Neural progenitor cell (in vitro differentiated cells): Measurements from ENCODE around the gene LRRC52. TPM values are rescaled to one million over a fixed set of nuclear protein-coding genes. Genes with fewer than 3 reads are reported as not detected.

ENCODE experiments used
- DNase-seq: peaks from one replicate; pipeline ENCODE4 v3.0.0-alpha.2; 2016; ENCODE audit warnings: low spot score
- H2AFZ ChIP-seq: fragments of 200-600 bp; sonication (generic); replicated peaks from 2 replicates; pipeline ENCODE4 v1.6.1; 2016; ENCODE audit warnings: antibody characterized with exemption
- H3F3A ChIP-seq: fragments of 200-600 bp; sonication (generic); 2 replicates; pipeline ENCODE4 v1.6.1; 2016; ENCODE audit warnings: antibody characterized with exemption, low read depth
- H3K27ac ChIP-seq: fragments of 200-600 bp; sonication (generic); 2 replicates; pipeline ENCODE4 v1.5.1; 2016; ENCODE audit warnings: mild to moderate bottlenecking
- H3K27me3 ChIP-seq: fragments of 200-600 bp; sonication (generic); 2 replicates; pipeline ENCODE4 v1.6.1; 2016; ENCODE audit warnings: mild to moderate bottlenecking, moderate library complexity
- H3K36me3 ChIP-seq: fragments of 200-600 bp; sonication (generic); 2 replicates; pipeline ENCODE4 v1.5.1; 2016
- H3K4me1 ChIP-seq: fragments of 200-600 bp; sonication (generic); 2 replicates; pipeline ENCODE4 v1.6.1; 2016; ENCODE audit warnings: mixed run types
- H3K4me2 ChIP-seq: fragments of 200-600 bp; sonication (generic); 2 replicates; pipeline ENCODE4 v1.6.1; 2016
- H3K4me3 ChIP-seq: fragments of 200-600 bp; sonication (generic); 2 replicates; pipeline ENCODE4 v1.5.1; 2016
- H3K79me2 ChIP-seq: fragments of 200-600 bp; sonication (generic); 2 replicates; pipeline ENCODE4 v1.6.1; 2016; ENCODE audit warnings: low read depth
- H3K9ac ChIP-seq: fragments of 200-600 bp; sonication (generic); 2 replicates; pipeline ENCODE4 v1.6.1; 2016
- H3K9me3 ChIP-seq: fragments of 200-600 bp; sonication (generic); 2 replicates; pipeline ENCODE4 v1.5.1; 2016; ENCODE audit warnings: low read depth
- H4K20me1 ChIP-seq: fragments of 200-600 bp; sonication (generic); 2 replicates; pipeline ENCODE4 v1.6.1; 2016; ENCODE audit warnings: low read depth
- H3K27ac Mint-ChIP-seq: 3 replicates; pipeline ENCODE4 v1.8.0; 2021; ENCODE audit warnings: mixed read lengths
- H3K27me3 Mint-ChIP-seq: 2 replicates; pipeline ENCODE4 v1.8.0; 2022; ENCODE audit warnings: low read depth, mild to moderate bottlenecking, inconsistent platforms, moderate library complexity, mixed read lengths; ENCODE audit not compliant: insufficient read depth
- H3K36me3 Mint-ChIP-seq: 3 replicates; pipeline ENCODE4 v1.8.0; 2021; ENCODE audit warnings: mixed read lengths
- H3K4me1 Mint-ChIP-seq: 3 replicates; pipeline ENCODE4 v1.8.0; 2021; ENCODE audit warnings: mixed read lengths
- H3K4me3 Mint-ChIP-seq: 3 replicates; pipeline ENCODE4 v1.8.0; 2021; ENCODE audit warnings: mild to moderate bottlenecking, moderate library complexity, mixed read lengths
- H3K9me3 Mint-ChIP-seq: 3 replicates; pipeline ENCODE4 v1.8.0; 2020; ENCODE audit warnings: mixed read lengths
- EZH2 ChIP-seq: fragments of 200-600 bp; sonication (generic); IDR thresholded peaks from 2 replicates; pipeline ENCODE4 v1.6.1; 2017; ENCODE audit warnings: antibody characterized with exemption, mild to moderate bottlenecking, moderate library complexity
- EZH2phosphoT487 ChIP-seq: fragments of 200-600 bp; sonication (generic); IDR thresholded peaks from 2 replicates; pipeline ENCODE4 v1.6.1; 2017; ENCODE audit warnings: antibody characterized with exemption
- total RNA-seq: library from RNA; depleted of rRNA; stranded (reverse); fragments of >200 nt; gene quantifications from 2 replicates; pipeline ENCODE4 v1.2.3, GENCODE V29; 2015; ENCODE audit warnings: low replicate concordance
- TF ChIP-seq, protein P1 (sequence below): fragments of 200-600 bp; sonication (generic); IDR thresholded peaks from 2 replicates; pipeline ENCODE4 v1.5.1; 2017; ENCODE audit warnings: antibody characterized with exemption, mild to moderate bottlenecking

Gene LRRC52
- total RNA-seq, 1 donor from 2014 or later: not detected

DNA sequence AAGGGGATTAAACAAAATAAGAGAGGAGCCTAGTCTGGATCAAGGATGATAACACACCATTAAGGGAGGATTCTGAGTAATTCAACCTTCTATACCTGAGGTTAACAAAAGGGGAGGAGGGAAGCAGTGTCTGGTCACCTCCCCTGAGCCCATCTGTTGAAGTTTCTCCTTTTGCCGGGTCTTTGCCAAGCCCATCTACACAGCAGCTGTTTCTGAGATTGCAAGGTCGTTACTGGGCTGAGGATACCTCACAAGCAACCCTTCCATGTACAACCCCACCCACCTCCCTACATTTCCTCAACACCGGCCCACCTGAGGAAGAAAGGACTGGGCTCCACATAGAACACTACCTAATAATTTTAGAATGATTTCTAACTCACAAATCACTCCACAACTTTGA lies 26.3 kb downstream of the LRRC52 start:
- no peaks in the 10 kb centered on the region for H3K9me3 Mint-ChIP-seq

DNA sequence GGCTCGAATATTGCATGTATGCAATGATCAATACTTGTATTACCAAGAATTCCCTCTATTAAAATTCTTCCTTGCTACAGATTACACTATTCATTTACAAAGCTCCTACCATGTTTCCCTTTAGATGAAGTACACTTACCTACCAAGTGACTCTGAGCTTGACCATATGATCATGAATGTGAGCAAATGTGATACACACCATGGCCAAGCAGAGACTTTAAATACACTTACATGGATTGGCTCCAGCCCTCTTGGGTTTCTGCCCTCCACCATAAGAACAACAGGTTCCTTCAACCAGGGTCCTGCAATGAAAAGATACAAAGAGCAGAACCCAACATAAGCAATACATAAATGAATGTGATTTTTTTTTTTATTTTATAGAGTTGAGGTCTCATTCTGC lies 30.0 kb downstream of the LRRC52 start:
- no peak overlapping the region for H3K4me3 Mint-ChIP-seq
- no peak overlapping the region for H3K4me3 ChIP-seq
- no peaks in the 10 kb centered on the region for H3K36me3 Mint-ChIP-seq
- no peak for DNase-seq
- H3K79me2 ChIP-seq: no peaks in the 10 kb centered on the region
- no peaks in the 10 kb centered on the region for H3K4me1 ChIP-seq
- H3K4me1 Mint-ChIP-seq: peaks cover 8% of the 10 kb centered on the region
- no peak overlapping the region for H3K27ac Mint-ChIP-seq
- H3K4me2 ChIP-seq: no peak overlapping the region
- no peaks in the 10 kb centered on the region for H3K27me3 ChIP-seq
- no peak overlapping the region for H3K27ac ChIP-seq
- no peaks in the 10 kb centered on the region for H4K20me1 ChIP-seq
- H3K9me3 ChIP-seq: no peaks in the 10 kb centered on the region
- TF ChIP-seq EZH2 (no peak), EZH2phosphoT487 (no peak)
- TF ChIP-seq, protein P1, sequence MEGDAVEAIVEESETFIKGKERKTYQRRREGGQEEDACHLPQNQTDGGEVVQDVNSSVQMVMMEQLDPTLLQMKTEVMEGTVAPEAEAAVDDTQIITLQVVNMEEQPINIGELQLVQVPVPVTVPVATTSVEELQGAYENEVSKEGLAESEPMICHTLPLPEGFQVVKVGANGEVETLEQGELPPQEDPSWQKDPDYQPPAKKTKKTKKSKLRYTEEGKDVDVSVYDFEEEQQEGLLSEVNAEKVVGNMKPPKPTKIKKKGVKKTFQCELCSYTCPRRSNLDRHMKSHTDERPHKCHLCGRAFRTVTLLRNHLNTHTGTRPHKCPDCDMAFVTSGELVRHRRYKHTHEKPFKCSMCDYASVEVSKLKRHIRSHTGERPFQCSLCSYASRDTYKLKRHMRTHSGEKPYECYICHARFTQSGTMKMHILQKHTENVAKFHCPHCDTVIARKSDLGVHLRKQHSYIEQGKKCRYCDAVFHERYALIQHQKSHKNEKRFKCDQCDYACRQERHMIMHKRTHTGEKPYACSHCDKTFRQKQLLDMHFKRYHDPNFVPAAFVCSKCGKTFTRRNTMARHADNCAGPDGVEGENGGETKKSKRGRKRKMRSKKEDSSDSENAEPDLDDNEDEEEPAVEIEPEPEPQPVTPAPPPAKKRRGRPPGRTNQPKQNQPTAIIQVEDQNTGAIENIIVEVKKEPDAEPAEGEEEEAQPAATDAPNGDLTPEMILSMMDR: no peak
- H3K27me3 Mint-ChIP-seq: no peaks in the 10 kb centered on the region
- no peaks in the 10 kb centered on the region for H3K9me3 Mint-ChIP-seq
- no peak overlapping the region for H3K9ac ChIP-seq
- H3K36me3 ChIP-seq: no peaks in the 10 kb centered on the region
- H3F3A ChIP-seq: no peaks in the 10 kb centered on the region
- H2AFZ ChIP-seq: no peak overlapping the region

More for the DNA sequence above, 26.3 kb downstream of the LRRC52 start:
- H3K36me3 Mint-ChIP-seq: no peaks in the 10 kb centered on the region
- no peak overlapping the region for H3K4me3 ChIP-seq
- DNase-seq: no peak
- no peaks in the 10 kb centered on the region for H3K4me1 ChIP-seq
- H3F3A ChIP-seq: no peaks in the 10 kb centered on the region
- H3K27ac Mint-ChIP-seq: no peak overlapping the region
- H3K27me3 ChIP-seq: no peaks in the 10 kb centered on the region
- no peak overlapping the region for H3K9ac ChIP-seq
- H3K4me2 ChIP-seq: no peak overlapping the region
- no peak overlapping the region for H2AFZ ChIP-seq
- TF ChIP-seq, protein P1: no peak
- TF ChIP-seq EZH2phosphoT487 (no peak), EZH2 (no peak)
- H3K9me3 ChIP-seq: no peaks in the 10 kb centered on the region
- no peak overlapping the region for H3K27ac ChIP-seq
- H3K27me3 Mint-ChIP-seq: no peaks in the 10 kb centered on the region
- no peaks in the 10 kb centered on the region for H3K36me3 ChIP-seq
- H3K79me2 ChIP-seq: no peaks in the 10 kb centered on the region
- peaks cover 3% of the 10 kb centered on the region for H3K4me1 Mint-ChIP-seq
- no peak overlapping the region for H3K4me3 Mint-ChIP-seq
- no peaks in the 10 kb centered on the region for H4K20me1 ChIP-seq

DNA sequence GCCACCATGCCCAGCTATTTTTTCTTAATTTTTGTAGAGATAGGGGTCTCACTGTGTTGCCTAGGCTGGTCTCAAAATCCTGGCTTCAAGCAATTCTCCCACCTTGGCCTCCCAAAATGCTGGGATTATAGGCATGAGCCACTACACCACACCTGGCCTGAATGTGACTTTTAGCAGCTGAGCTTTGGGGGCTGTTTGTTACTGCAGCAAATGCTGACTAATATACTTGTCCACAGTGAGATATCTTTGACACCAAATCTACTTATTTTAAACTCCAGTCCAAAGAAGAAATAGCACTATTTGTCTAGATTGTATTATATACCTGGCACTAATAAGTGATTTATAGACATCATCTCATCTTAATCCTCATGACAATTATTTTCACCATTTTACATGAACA lies 30.5 kb downstream of the LRRC52 start:
- no peak for DNase-seq
- Mint-ChIP-seq H3K27ac (no peak overlapping the region), H3K4me1 (peaks cover 8% of the 10 kb centered on the region), H3K4me3 (no peak overlapping the region), H3K36me3 (no peaks in the 10 kb centered on the region), H3K27me3 (no peaks in the 10 kb centered on the region), H3K9me3 (no peaks in the 10 kb centered on the region)
- H3K4me1 ChIP-seq: no peaks in the 10 kb centered on the region
- H3K36me3 ChIP-seq: no peaks in the 10 kb centered on the region
- H2AFZ ChIP-seq: no peak overlapping the region
- H3K4me3 ChIP-seq: no peak overlapping the region
- no peaks in the 10 kb centered on the region for H3K27me3 ChIP-seq
- H3K27ac ChIP-seq: no peak overlapping the region
- H3K79me2 ChIP-seq: no peaks in the 10 kb centered on the region
- TF ChIP-seq EZH2 (no peak), EZH2phosphoT487 (no peak)
- TF ChIP-seq, protein P1: no peak
- no peaks in the 10 kb centered on the region for H3K9me3 ChIP-seq
- no peak overlapping the region for H3K4me2 ChIP-seq
- no peaks in the 10 kb centered on the region for H4K20me1 ChIP-seq
- no peak overlapping the region for H3K9ac ChIP-seq
- no peaks in the 10 kb centered on the region for H3F3A ChIP-seq
